Endothelial cell of umbilical vein (primary cell): ENCODE results near the gene DNHD1.

Source experiments
- CTCF ChIP-seq, 2 donors: IDR thresholded peaks; 1 replicate in 1 of 2; 2 replicates in 1 of 2; pipeline ENCODE4 v1.5.1; 2011; ENCODE audit warnings: low read length in 2 of 2, mild to moderate bottlenecking in 2 of 2, moderate library complexity in 2 of 2, control low read depth in 1 of 2, inconsistent platforms in 1 of 2, low read depth in 1 of 2; ENCODE audit not compliant: insufficient read depth in 1 of 2; ENCODE audit errors: extremely low read depth in 1 of 2
- EZH2 ChIP-seq: IDR thresholded peaks from 2 replicates; pipeline ENCODE4 v1.6.1; 2012; ENCODE audit warnings: borderline replicate concordance, low read depth, mild to moderate bottlenecking, moderate library complexity, low read length, inconsistent platforms; ENCODE audit not compliant: severe bottlenecking
- FOS ChIP-seq: IDR thresholded peaks from 2 replicates; pipeline ENCODE4 v1.6.1; 2011; ENCODE audit warnings: mild to moderate bottlenecking, low read length, moderate library complexity, borderline replicate concordance; ENCODE audit not compliant: insufficient read depth
- GATA2 ChIP-seq: IDR thresholded peaks from 2 replicates; pipeline ENCODE4 v1.7.0; 2011; ENCODE audit warnings: low read depth, mild to moderate bottlenecking, moderate library complexity, mixed read lengths, low read length; ENCODE audit not compliant: insufficient read length, insufficient read depth
- JUN ChIP-seq: IDR thresholded peaks from 2 replicates; pipeline ENCODE4 v1.6.1; 2011; ENCODE audit warnings: borderline replicate concordance, low read depth; ENCODE audit not compliant: insufficient read length, insufficient read depth
- MYC ChIP-seq: IDR thresholded peaks from one replicate; pipeline ENCODE4 v1.6.1; 2011; ENCODE audit warnings: mild to moderate bottlenecking, low read depth, low read length
- POLR2A ChIP-seq: IDR thresholded peaks from 2 replicates; pipeline ENCODE4 v1.6.1; 2012; ENCODE audit warnings: low read depth, mild to moderate bottlenecking, control low read depth, low read length
- POLR2AphosphoS5 ChIP-seq: IDR thresholded peaks from 2 replicates; pipeline ENCODE4 v1.6.1; 2012; ENCODE audit warnings: low read depth, mild to moderate bottlenecking, control low read depth, low read length, moderate library complexity; ENCODE audit not compliant: insufficient read depth
- TF ChIP-seq, protein P1 (sequence below): IDR thresholded peaks from 2 replicates; pipeline ENCODE4 v1.6.1; 2011; ENCODE audit not compliant: insufficient read depth, insufficient read length

GRCh38 chr11:6620636-6621035, 123.6 kb downstream of the DNHD1 start:
- TF ChIP-seq CTCF (IDR thresholded peaks at IDR 0.05; ENCODE audit: extremely low read depth in 1 of 2, insufficient read depth in 1 of 2, low read depth in 1 of 2, low read length in 2 of 2) (no peak), EZH2 (no peak), FOS (no peak), POLR2A (no peak), MYC (no peak), GATA2 (no peak), POLR2AphosphoS5 (no peak), JUN (no peak)
- TF ChIP-seq, protein P1, sequence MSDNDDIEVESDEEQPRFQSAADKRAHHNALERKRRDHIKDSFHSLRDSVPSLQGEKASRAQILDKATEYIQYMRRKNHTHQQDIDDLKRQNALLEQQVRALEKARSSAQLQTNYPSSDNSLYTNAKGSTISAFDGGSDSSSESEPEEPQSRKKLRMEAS, result no peak
